Caco-2 (cell line): ENCODE measurements around the gene CHD9. TPM values are rescaled to one million over a fixed set of nuclear protein-coding genes. Genes with fewer than 3 reads are reported as not detected.
A peak's percentile ranks its signal among the peaks of the same experiment; 100 is the strongest.

Source experiments
- BruUV-seq: library from RNA; stranded (reverse); fragments of 400-500 nt; replicated peaks from 2 replicates; lab custom pipeline; 2021; lab: Mats Ljungman, UMichigan
- CTCF ChIA-PET: fragments of 300-600 bp; sonication (Branson Sonifier 250); formaldehyde crosslinking; loops from one replicate; lab custom pipeline; 2022; ENCODE audit warnings: antibody characterized with exemption; lab: Charles Lee
- POLR2A ChIA-PET: fragments of 300-600 bp; sonication (Branson Sonifier 250); formaldehyde crosslinking; loops from one replicate; lab custom pipeline; 2022; ENCODE audit warnings: antibody characterized with exemption; lab: Charles Lee
- DNase-seq, 2 experiments: peaks; one replicate each; pipeline versions ENCODE4 v3.0.0 to v3.0.0-alpha.2; 2020 to 2022
- H3K27me3 ChIP-seq: replicated peaks from 2 replicates; pipeline ENCODE4 v1.6.0; 2011; ENCODE audit warnings: low read length; ENCODE audit not compliant: control insufficient read depth, insufficient read depth
- H3K36me3 ChIP-seq: 2 replicates; pipeline ENCODE4 v1.5.1; 2011; ENCODE audit warnings: low read length; ENCODE audit not compliant: control insufficient read depth, insufficient read depth
- H3K4me1 ChIP-seq: fragments of 250-450 bp; sonication (Bioruptor Pico); 2 replicates; pipeline ENCODE4 v1.5.1; 2020; ENCODE audit warnings: mild to moderate bottlenecking
- H3K4me3 ChIP-seq: 2 replicates; pipeline ENCODE4 v1.5.1; 2011; ENCODE audit warnings: low read depth, mild to moderate bottlenecking, control low read depth, low read length
- H3K9me3 ChIP-seq: fragments of 250-450 bp; sonication (Bioruptor Pico); 2 replicates; pipeline ENCODE4 v1.5.1; 2020; ENCODE audit warnings: mild to moderate bottlenecking, moderate library complexity
- H3K27ac Mint-ChIP-seq: one replicate; pipeline ENCODE4 v1.8.0; 2022; ENCODE audit warnings: mixed read lengths; ENCODE audit not compliant: unreplicated experiment
- H3K27me3 Mint-ChIP-seq: one replicate; pipeline ENCODE4 v1.8.0; 2022; ENCODE audit warnings: mixed read lengths; ENCODE audit not compliant: insufficient read depth, unreplicated experiment
- H3K36me3 Mint-ChIP-seq: one replicate; pipeline ENCODE4 v1.8.0; 2022; ENCODE audit warnings: mild to moderate bottlenecking, mixed read lengths; ENCODE audit not compliant: insufficient read depth, unreplicated experiment
- H3K4me1 Mint-ChIP-seq: one replicate; pipeline ENCODE4 v1.8.0; 2022; ENCODE audit warnings: low read depth, mixed read lengths; ENCODE audit not compliant: unreplicated experiment
- H3K4me3 Mint-ChIP-seq: one replicate; pipeline ENCODE4 v1.8.0; 2022; ENCODE audit warnings: mild to moderate bottlenecking, moderate library complexity, mixed read lengths; ENCODE audit not compliant: unreplicated experiment
- H3K9me3 Mint-ChIP-seq: one replicate; pipeline ENCODE4 v1.8.0; 2022; ENCODE audit warnings: mixed read lengths; ENCODE audit not compliant: unreplicated experiment
- intact Hi-C: fragments of 100-400 bp; cut with micrococcal nuclease; formaldehyde crosslinking; loops from one replicate; pipeline ENCODE4 v1.10.0; 2022; ENCODE audit not compliant: unreplicated experiment
- total RNA-seq: library from RNA; stranded (reverse); gene quantifications from 2 replicates; pipeline ENCODE4 v1.2.3, GENCODE V29; 2022
- TF ChIP-seq, protein P1 (sequence below), 2 experiments: fragments of 200-600 bp in 1 of 2; IDR thresholded peaks; 1 replicate in 1 of 2; 2 replicates in 1 of 2; pipeline versions ENCODE4 v1.5.1 to v1.8.0; 2011 to 2022; ENCODE audit warnings: antibody characterized with exemption in 1 of 2, control low read depth in 1 of 2, inconsistent platforms in 1 of 2, low read depth in 1 of 2, low read length in 1 of 2, mild to moderate bottlenecking in 1 of 2, moderate library complexity in 1 of 2; ENCODE audit not compliant: insufficient read depth in 1 of 2, severe bottlenecking in 1 of 2, unreplicated experiment in 1 of 2

CHD9 gene
- total RNA-seq, 1 experiment from 2014 or later: 29.1 TPM

DNA sequence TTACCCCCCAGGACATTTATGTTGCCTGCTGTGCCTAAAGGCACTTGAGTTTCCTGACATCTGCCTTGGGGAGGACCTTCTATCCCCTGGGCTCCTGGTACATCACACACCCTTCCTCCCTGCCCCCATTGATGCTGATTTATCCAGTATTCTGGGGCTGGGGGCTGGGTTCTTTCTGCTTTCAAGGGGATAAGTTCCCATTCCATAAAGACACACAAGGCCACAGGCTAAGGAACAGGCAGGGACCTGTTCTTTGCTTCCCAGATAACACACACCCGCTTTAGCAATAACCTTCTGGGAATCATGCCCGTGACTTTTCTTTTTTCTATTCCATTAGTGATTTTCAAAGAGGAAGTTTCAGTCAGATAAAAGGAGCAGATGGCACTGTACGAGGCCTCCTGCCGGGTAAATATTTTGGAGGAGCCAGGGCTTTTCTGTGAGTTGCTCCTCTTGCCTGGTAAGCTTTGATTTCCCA is 30.6 kb downstream of the CHD9 start:
- H3K9me3 Mint-ChIP-seq: no peaks in the 10 kb centered on the region
- Histone ChIP-seq H3K4me3 (no peak overlapping the region), H3K36me3 (no peaks in the 10 kb centered on the region; the same call in 1 of the 2 replicates), H3K27me3 (no peaks in the 10 kb centered on the region), H3K9me3 (no peaks in the 10 kb centered on the region), H3K4me1 (no peaks in the 10 kb centered on the region)
- ChIA-PET POLR2A (no interaction called here), CTCF (no interaction called here)
- H3K4me3 Mint-ChIP-seq: no peak overlapping the region
- no TSS peak for BruUV-seq
- no peaks in the 10 kb centered on the region for H3K36me3 Mint-ChIP-seq
- intact Hi-C loops: no loop called here
- DNase-seq: no peak
- TF ChIP-seq, protein P1, sequence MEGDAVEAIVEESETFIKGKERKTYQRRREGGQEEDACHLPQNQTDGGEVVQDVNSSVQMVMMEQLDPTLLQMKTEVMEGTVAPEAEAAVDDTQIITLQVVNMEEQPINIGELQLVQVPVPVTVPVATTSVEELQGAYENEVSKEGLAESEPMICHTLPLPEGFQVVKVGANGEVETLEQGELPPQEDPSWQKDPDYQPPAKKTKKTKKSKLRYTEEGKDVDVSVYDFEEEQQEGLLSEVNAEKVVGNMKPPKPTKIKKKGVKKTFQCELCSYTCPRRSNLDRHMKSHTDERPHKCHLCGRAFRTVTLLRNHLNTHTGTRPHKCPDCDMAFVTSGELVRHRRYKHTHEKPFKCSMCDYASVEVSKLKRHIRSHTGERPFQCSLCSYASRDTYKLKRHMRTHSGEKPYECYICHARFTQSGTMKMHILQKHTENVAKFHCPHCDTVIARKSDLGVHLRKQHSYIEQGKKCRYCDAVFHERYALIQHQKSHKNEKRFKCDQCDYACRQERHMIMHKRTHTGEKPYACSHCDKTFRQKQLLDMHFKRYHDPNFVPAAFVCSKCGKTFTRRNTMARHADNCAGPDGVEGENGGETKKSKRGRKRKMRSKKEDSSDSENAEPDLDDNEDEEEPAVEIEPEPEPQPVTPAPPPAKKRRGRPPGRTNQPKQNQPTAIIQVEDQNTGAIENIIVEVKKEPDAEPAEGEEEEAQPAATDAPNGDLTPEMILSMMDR (IDR thresholded peaks at IDR 0.05; ENCODE audit: insufficient read depth in 1 of 2, low read depth in 1 of 2, low read length in 1 of 2, severe bottlenecking in 1 of 2, unreplicated experiment in 1 of 2): no peak
- no peaks in the 10 kb centered on the region for H3K4me1 Mint-ChIP-seq
- H3K27me3 Mint-ChIP-seq: no peaks in the 10 kb centered on the region
- no peak overlapping the region for H3K27ac Mint-ChIP-seq

DNA sequence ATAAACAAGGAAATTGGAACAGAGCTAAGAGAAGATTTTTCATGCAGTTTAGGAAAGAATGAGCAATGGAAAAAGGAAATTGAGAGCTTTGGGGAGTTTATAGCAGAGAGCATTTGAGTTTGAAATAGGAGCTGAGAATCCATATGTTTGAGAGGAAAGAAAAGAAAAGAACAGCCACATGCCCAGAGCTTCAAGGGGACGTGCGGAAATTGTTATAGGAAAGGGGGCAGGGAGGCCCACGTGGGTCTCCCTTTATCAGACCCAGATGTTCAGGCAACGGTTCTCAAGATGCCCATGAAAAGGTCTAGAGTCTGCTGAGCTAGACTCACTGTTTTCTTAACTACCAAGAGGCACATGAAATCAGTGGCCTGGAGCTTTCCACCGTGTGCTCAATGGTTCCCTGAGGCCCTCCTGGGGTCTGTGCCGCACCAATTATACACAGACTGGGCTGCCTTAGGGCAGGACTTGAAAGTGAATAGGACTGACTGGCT is 31.2 kb downstream of the CHD9 start:
- H3K4me3 Mint-ChIP-seq: no peak overlapping the region
- Histone ChIP-seq H3K4me1 (no peaks in the 10 kb centered on the region), H3K9me3 (no peaks in the 10 kb centered on the region), H3K36me3 (no peaks in the 10 kb centered on the region; the same call in 1 of the 2 replicates), H3K4me3 (no peak overlapping the region), H3K27me3 (no peaks in the 10 kb centered on the region)
- no TSS peak for BruUV-seq
- POLR2A ChIA-PET: no interaction called here
- CTCF ChIA-PET: no interaction called here
- no peaks in the 10 kb centered on the region for H3K9me3 Mint-ChIP-seq
- intact Hi-C loops: no loop called here
- H3K27ac Mint-ChIP-seq: no peak overlapping the region
- H3K27me3 Mint-ChIP-seq: no peaks in the 10 kb centered on the region
- DNase-seq: no peak
- TF ChIP-seq, protein P1 (IDR thresholded peaks at IDR 0.05; ENCODE audit: insufficient read depth in 1 of 2, low read depth in 1 of 2, low read length in 1 of 2, severe bottlenecking in 1 of 2, unreplicated experiment in 1 of 2): no peak
- no peaks in the 10 kb centered on the region for H3K4me1 Mint-ChIP-seq
- H3K36me3 Mint-ChIP-seq: no peaks in the 10 kb centered on the region

DNA sequence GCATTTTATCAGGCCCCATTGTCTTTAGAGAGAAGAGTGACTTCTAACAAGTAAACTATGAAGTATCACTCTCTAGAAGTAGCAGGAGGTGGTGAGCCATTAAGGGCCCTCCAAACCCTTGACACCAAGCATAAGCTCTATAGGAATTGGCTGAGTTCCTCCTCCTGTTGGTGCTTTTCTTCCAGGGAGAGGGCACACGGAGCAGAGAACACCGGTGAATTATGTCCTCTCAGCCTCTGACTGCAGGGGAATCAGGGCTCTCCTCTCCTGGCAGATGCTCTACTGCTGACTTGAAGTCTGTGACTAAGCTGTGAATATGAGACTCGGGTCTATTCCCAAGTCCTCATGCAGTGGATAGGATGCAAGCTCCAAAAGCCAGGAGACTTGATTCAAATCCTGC is 32.3 kb downstream of the CHD9 start:
- peak overlapping the region; percentile 25 for H3K27ac Mint-ChIP-seq
- no peaks in the 10 kb centered on the region for H3K9me3 Mint-ChIP-seq
- no peaks in the 10 kb centered on the region for H3K4me1 Mint-ChIP-seq
- no peaks in the 10 kb centered on the region; the same call in 1 of the 2 replicates for H3K36me3 ChIP-seq
- no TSS peak for BruUV-seq
- H3K27me3 Mint-ChIP-seq: no peaks in the 10 kb centered on the region
- ChIA-PET POLR2A (no interaction called here), CTCF (no interaction called here)
- DNase-seq: no peak
- TF ChIP-seq, protein P1 (IDR thresholded peaks at IDR 0.05; ENCODE audit: insufficient read depth in 1 of 2, low read depth in 1 of 2, low read length in 1 of 2, severe bottlenecking in 1 of 2, unreplicated experiment in 1 of 2): no peak
- H3K4me3 ChIP-seq: no peak overlapping the region
- intact Hi-C loops: no loop called here
- H3K4me3 Mint-ChIP-seq: no peak overlapping the region
- no peaks in the 10 kb centered on the region for H3K9me3 ChIP-seq
- no peaks in the 10 kb centered on the region for H3K36me3 Mint-ChIP-seq
- H3K27me3 ChIP-seq: no peaks in the 10 kb centered on the region
- H3K4me1 ChIP-seq: no peaks in the 10 kb centered on the region
